ENCODE measurements around the gene SCN2B.

SCN2B gene

DNA sequence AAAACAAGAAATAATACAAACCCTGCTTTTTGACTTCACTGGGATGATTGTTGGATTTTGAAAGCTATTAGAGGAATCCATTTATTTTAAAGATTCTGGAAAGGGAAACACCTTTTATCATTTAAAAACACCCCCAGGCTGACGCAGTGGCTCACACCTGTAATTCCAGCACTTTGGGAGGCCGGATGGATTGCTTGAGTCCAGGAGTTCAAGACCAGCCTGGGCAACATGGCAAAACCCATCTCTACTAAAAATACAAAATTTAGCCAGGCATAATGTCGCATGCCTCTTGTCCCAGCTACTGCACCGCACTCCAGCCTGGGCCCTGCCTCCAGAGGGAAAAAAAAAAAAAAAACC, 317 bp upstream of the SCN2B start:
- no peak overlapping the region for H3K27ac ChIP-seq
- TF ChIP-seq, protein P1, sequence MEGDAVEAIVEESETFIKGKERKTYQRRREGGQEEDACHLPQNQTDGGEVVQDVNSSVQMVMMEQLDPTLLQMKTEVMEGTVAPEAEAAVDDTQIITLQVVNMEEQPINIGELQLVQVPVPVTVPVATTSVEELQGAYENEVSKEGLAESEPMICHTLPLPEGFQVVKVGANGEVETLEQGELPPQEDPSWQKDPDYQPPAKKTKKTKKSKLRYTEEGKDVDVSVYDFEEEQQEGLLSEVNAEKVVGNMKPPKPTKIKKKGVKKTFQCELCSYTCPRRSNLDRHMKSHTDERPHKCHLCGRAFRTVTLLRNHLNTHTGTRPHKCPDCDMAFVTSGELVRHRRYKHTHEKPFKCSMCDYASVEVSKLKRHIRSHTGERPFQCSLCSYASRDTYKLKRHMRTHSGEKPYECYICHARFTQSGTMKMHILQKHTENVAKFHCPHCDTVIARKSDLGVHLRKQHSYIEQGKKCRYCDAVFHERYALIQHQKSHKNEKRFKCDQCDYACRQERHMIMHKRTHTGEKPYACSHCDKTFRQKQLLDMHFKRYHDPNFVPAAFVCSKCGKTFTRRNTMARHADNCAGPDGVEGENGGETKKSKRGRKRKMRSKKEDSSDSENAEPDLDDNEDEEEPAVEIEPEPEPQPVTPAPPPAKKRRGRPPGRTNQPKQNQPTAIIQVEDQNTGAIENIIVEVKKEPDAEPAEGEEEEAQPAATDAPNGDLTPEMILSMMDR (conservative IDR thresholded peaks at IDR 0.05; ENCODE audit: low read depth): no peak
- ChIA-PET CTCF (no interaction called here), POLR2A (ENCODE audit: low non-redundant PET) (no interaction called here)
- no peak for DNase-seq (ENCODE audit: low spot score)

DNA sequence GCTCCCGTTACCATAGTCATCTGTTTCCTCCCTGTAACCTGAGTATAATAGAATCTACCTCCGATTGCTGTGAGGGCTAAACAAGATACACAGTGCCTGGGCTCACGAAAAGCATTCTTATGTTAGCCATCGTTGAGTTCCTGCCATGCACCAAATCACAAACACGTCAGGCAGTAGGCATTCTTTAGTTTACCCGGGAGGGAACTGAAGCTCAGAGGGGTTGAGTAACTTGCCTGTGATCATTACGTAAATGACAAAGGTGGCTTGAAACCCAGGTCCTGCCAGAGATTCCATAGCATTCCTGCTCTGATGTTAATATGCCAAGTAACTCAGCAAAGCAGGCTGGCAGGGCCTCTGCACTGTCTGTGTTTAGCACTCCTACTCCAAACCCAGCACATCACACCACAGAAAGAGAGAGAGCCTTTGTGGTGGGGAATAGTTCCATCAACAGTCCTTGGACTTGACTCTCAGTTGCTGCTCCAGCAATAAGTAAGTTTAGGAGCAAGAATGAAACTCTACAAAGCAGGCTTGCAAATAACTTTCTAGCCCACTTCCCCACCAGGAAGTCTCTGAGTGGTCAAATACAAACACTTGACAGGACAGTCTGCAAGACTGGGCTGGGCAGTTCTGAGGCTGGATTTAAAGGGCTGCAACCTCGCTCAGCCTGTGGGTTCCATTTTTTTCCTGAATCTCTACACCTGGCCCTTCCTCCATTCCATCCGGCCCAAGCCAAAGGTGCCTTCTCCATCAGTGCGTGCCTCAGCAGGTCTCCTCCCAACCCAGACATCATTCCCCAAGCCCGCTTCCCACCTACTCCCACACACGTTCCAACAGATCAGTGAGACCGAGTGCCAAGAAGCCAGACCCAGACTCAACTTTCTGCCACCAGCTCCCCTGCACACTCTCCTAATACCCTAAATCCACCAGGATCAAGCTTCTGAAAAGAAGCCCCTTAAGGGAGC, 1.1 kb downstream of the SCN2B start:
- POLR2A ChIA-PET (ENCODE audit: low non-redundant PET): interaction anchor here (0.7 kb wide), 1 partner anchor 115 kb away, joined by 3 read pairs; no protein-coding TSS in a partner anchor
- TF ChIP-seq, protein P1 (conservative IDR thresholded peaks at IDR 0.05; ENCODE audit: low read depth): no peak
- DNase-seq (ENCODE audit: low spot score): peak; percentile 60
- peak overlapping the region; percentile 61 for H3K27ac ChIP-seq
- CTCF ChIA-PET: interaction anchor here (0.6 to 0.7 kb wide), 2 partner anchors 10 to 24 kb away, joined by 3 to 4 read pairs; no protein-coding TSS in a partner anchor

GRCh38 chr11:118174006-118174567, 2.4 kb downstream of the SCN2B start:
- TF ChIP-seq, protein P1 (conservative IDR thresholded peaks at IDR 0.05; ENCODE audit: low read depth): no peak
- no peak for DNase-seq (ENCODE audit: low spot score)
- ChIA-PET POLR2A (ENCODE audit: low non-redundant PET) (no interaction called here), CTCF (no interaction called here)
- peak overlapping the region; percentile 61 for H3K27ac ChIP-seq

DNA sequence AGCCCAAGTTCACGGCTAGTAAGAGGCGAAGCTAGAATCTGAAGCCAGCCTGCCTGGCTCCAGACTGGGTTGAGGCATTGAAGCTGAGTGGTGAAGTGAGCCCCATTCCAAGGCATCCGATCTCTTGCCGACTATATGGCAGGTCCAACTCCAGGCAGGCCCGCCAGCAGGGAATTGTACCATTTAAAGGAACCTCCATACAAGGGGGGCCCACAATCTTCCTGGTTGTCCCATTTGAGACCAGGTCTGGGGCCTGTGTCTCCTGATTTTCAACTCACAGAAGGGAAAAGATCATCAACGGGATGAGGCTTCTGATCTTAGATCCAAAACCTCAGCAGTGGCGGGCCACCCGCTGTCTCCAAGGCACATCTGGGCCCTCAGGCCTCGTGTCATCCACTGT, 4.1 kb downstream of the SCN2B start:
- DNase-seq (ENCODE audit: low spot score): no peak
- POLR2A ChIA-PET (ENCODE audit: low non-redundant PET): no interaction called here
- CTCF ChIA-PET: interaction anchor here (0.5 to 3.2 kb wide), 23 partner anchors 9 to 353 kb away, joined by 3 to 47 read pairs (median 4); partner anchors contain the start of gene SCN4B
- TF ChIP-seq, protein P1 (conservative IDR thresholded peaks at IDR 0.05; ENCODE audit: low read depth): no peak
- H3K27ac ChIP-seq: no peak overlapping the region

- TF ChIP-seq, protein P1 (conservative IDR thresholded peaks at IDR 0.05; ENCODE audit: low read depth): peak; percentile 90
- DNase-seq (ENCODE audit: low spot score): peak; percentile 79
- POLR2A ChIA-PET (ENCODE audit: low non-redundant PET): interaction anchor here (0.6 kb wide), 1 partner anchor 19 kb away, joined by 3 read pairs; the partner anchor contains the start of gene SCN4B
- no peak overlapping the region for H3K27ac ChIP-seq
- CTCF ChIA-PET: interaction anchor here (0.5 to 3.2 kb wide), 39 partner anchors 8 to 836 kb away, joined by 3 to 47 read pairs (median 3); partner anchors contain the start of genes SCN4B and TMPRSS4
These were observed 5.0 kb downstream of the SCN2B start for GRCh38 chr11:118171269-118172062.

GRCh38 chr11:118170882-118171268, 5.6 kb downstream of the SCN2B start:
- ChIA-PET CTCF (interaction anchor here (0.5 to 3.2 kb wide), 24 partner anchors 8 to 835 kb away, joined by 3 to 47 read pairs (median 4); partner anchors contain the start of genes SCN4B and TMPRSS4), POLR2A (ENCODE audit: low non-redundant PET) (interaction anchor here (0.6 kb wide), 1 partner anchor 18 kb away, joined by 3 read pairs; the partner anchor contains the start of gene SCN4B)
- DNase-seq (ENCODE audit: low spot score): no peak
- no peak overlapping the region for H3K27ac ChIP-seq
- TF ChIP-seq, protein P1 (conservative IDR thresholded peaks at IDR 0.05; ENCODE audit: low read depth): no peak

All from RWPE1 (cell line).